Activated T-cell treated with anti-CD3 and anti-CD28 coated beads, Interleukin-2, amount 50 U/mL, for 4 hours (primary cell): ENCODE data around the gene PMEPA1. TPM values are rescaled to one million over a fixed set of nuclear protein-coding genes. Genes with fewer than 3 reads are reported as not detected.

ENCODE experiments used
- ATAC-seq, 2 donors: fragments of 200-7000 bp; cut with Tn5 transposase; one replicate each; pipeline ENCODE4 v1.10.0; 2021
- DNase-seq: peaks from one replicate; pipeline ENCODE4 v3.0.0-alpha.2; 2020
- H3K27me3 Mint-ChIP-seq: one replicate; pipeline ENCODE4 v1.8.0; 2021; ENCODE audit warnings: low read depth, mixed read lengths
- H3K36me3 Mint-ChIP-seq: one replicate; pipeline ENCODE4 v1.8.0; 2022; ENCODE audit warnings: mixed read lengths; ENCODE audit not compliant: insufficient read depth
- H3K4me1 Mint-ChIP-seq: one replicate; pipeline ENCODE4 v1.8.0; 2021; ENCODE audit warnings: low read depth, mixed read lengths
- H3K4me3 Mint-ChIP-seq: one replicate; pipeline ENCODE4 v1.8.0; 2021; ENCODE audit warnings: mild to moderate bottlenecking, moderate library complexity, mixed read lengths
- H3K9me3 Mint-ChIP-seq: one replicate; pipeline ENCODE4 v1.8.0; 2021; ENCODE audit warnings: mixed read lengths
- total RNA-seq, 3 donors: library from RNA; stranded (reverse); gene quantifications; one replicate each; pipeline ENCODE4 v1.2.1, GENCODE V29; 2021

The PMEPA1 gene
- total RNA-seq = 1 to 10 TPM; 4.3 to 7.4 (median 5.6) TPM

GRCh38 chr20:57709823-57710799, at the start of gene PMEPA1:
Gene PMEPA1, minus strand, starts transcription at chr20:57710015. Its CDS starts 433 bp downstream, at chr20:57709582.
- peaks cover 45% of the 10 kb centered on the region for H3K4me1 Mint-ChIP-seq
- DNase-seq = peak; percentile 95
- peaks cover 2% of the 10 kb centered on the region for H3K27me3 Mint-ChIP-seq
- H3K36me3 Mint-ChIP-seq = no peaks in the 10 kb centered on the region
- peak within 1 kb of the TSS; percentile 90 for H3K4me3 Mint-ChIP-seq
- no peaks in the 10 kb centered on the region for H3K9me3 Mint-ChIP-seq
- ATAC-seq = peak; percentile 89

- Mint-ChIP-seq H3K36me3 (no peaks in the 10 kb centered on the region), H3K4me3 (no peak overlapping the region), H3K4me1 (no peaks in the 10 kb centered on the region), H3K9me3 (peaks cover 3% of the 10 kb centered on the region), H3K27me3 (peaks cover 23% of the 10 kb centered on the region)
- no peak for ATAC-seq
- no peak for DNase-seq
Measured at GRCh38 chr20:57757767-57758166, 48.0 kb upstream of the PMEPA1 start.

GRCh38 chr20:57756921-57757320, 47.1 kb upstream of the PMEPA1 start:
- H3K4me1 Mint-ChIP-seq = no peaks in the 10 kb centered on the region
- no peak overlapping the region for H3K4me3 Mint-ChIP-seq
- no peaks in the 10 kb centered on the region for H3K36me3 Mint-ChIP-seq
- H3K9me3 Mint-ChIP-seq = peaks cover 3% of the 10 kb centered on the region
- H3K27me3 Mint-ChIP-seq = peaks cover 16% of the 10 kb centered on the region
- no peak for ATAC-seq
- DNase-seq = no peak

- DNase-seq (no peak), ATAC-seq (no peak)
- no peak overlapping the region for H3K4me3 Mint-ChIP-seq
- peaks cover 3% of the 10 kb centered on the region for H3K9me3 Mint-ChIP-seq
- no peaks in the 10 kb centered on the region for H3K36me3 Mint-ChIP-seq
- H3K27me3 Mint-ChIP-seq = peaks cover 16% of the 10 kb centered on the region
- H3K4me1 Mint-ChIP-seq = no peaks in the 10 kb centered on the region
Measured at GRCh38 chr20:57756213-57756612, 46.4 kb upstream of the PMEPA1 start.

GRCh38 chr20:57755609-57756008, 45.8 kb upstream of the PMEPA1 start:
- DNase-seq = no peak
- Mint-ChIP-seq H3K36me3 (no peaks in the 10 kb centered on the region), H3K4me3 (no peak overlapping the region), H3K27me3 (peaks cover 16% of the 10 kb centered on the region), H3K4me1 (no peaks in the 10 kb centered on the region), H3K9me3 (peaks cover 3% of the 10 kb centered on the region)
- ATAC-seq = no peak

- no peaks in the 10 kb centered on the region for H3K36me3 Mint-ChIP-seq
- peaks cover 24% of the 10 kb centered on the region for H3K27me3 Mint-ChIP-seq
- ATAC-seq = no peak
Measured at GRCh38 chr20:57754190-57754589, 44.4 kb upstream of the PMEPA1 start.

GRCh38 chr20:57753332-57754164, 43.7 kb upstream of the PMEPA1 start:
- ATAC-seq = no peak
- peaks cover 3% of the 10 kb centered on the region for H3K9me3 Mint-ChIP-seq
- peaks cover 9% of the 10 kb centered on the region for H3K4me1 Mint-ChIP-seq
- no peaks in the 10 kb centered on the region for H3K36me3 Mint-ChIP-seq
- no peak for DNase-seq
- H3K27me3 Mint-ChIP-seq = peaks cover 25% of the 10 kb centered on the region
- no peak overlapping the region for H3K4me3 Mint-ChIP-seq

More at GRCh38 chr20:57754190-57754589, 44.4 kb upstream of the PMEPA1 start:
- peaks cover 3% of the 10 kb centered on the region for H3K4me1 Mint-ChIP-seq
- no peak overlapping the region for H3K4me3 Mint-ChIP-seq
- DNase-seq = no peak
- H3K9me3 Mint-ChIP-seq = peaks cover 3% of the 10 kb centered on the region

GRCh38 chr20:57751411-57751810, 41.6 kb upstream of the PMEPA1 start:
- Mint-ChIP-seq H3K36me3 (no peaks in the 10 kb centered on the region), H3K4me3 (no peak overlapping the region), H3K27me3 (peaks cover 29% of the 10 kb centered on the region), H3K4me1 (peaks cover 13% of the 10 kb centered on the region), H3K9me3 (no peaks in the 10 kb centered on the region)
- DNase-seq = no peak
- ATAC-seq = no peak

- no peak for DNase-seq
- Mint-ChIP-seq H3K4me3 (no peak overlapping the region), H3K4me1 (peaks cover 13% of the 10 kb centered on the region), H3K36me3 (no peaks in the 10 kb centered on the region), H3K9me3 (no peaks in the 10 kb centered on the region), H3K27me3 (peaks cover 20% of the 10 kb centered on the region)
- no peak for ATAC-seq
Measured at GRCh38 chr20:57749869-57750268, 40.1 kb upstream of the PMEPA1 start.

- peaks cover 17% of the 10 kb centered on the region for H3K27me3 Mint-ChIP-seq
- H3K4me1 Mint-ChIP-seq = peaks cover 13% of the 10 kb centered on the region
- H3K36me3 Mint-ChIP-seq = no peaks in the 10 kb centered on the region
- no peaks in the 10 kb centered on the region for H3K9me3 Mint-ChIP-seq
- peak overlapping the region; percentile 70 for H3K4me3 Mint-ChIP-seq
- no peak for DNase-seq
- ATAC-seq = peak; percentile 22 to 49
Measured at GRCh38 chr20:57749131-57749690, 39.4 kb upstream of the PMEPA1 start.

- Mint-ChIP-seq H3K36me3 (no peaks in the 10 kb centered on the region), H3K4me1 (peaks cover 13% of the 10 kb centered on the region), H3K9me3 (no peaks in the 10 kb centered on the region), H3K4me3 (peak overlapping the region; percentile 70), H3K27me3 (peaks cover 15% of the 10 kb centered on the region)
- DNase-seq (peak; percentile 58), ATAC-seq (peak; percentile 81 to 84)
Measured at GRCh38 chr20:57748601-57749130, 38.9 kb upstream of the PMEPA1 start.

- H3K9me3 Mint-ChIP-seq = no peaks in the 10 kb centered on the region
- no peak for ATAC-seq
- DNase-seq = no peak
- no peaks in the 10 kb centered on the region for H3K36me3 Mint-ChIP-seq
- H3K4me1 Mint-ChIP-seq = peaks cover 13% of the 10 kb centered on the region
- H3K4me3 Mint-ChIP-seq = no peak overlapping the region
- peaks cover 13% of the 10 kb centered on the region for H3K27me3 Mint-ChIP-seq
Measured at GRCh38 chr20:57747861-57748481, 38.2 kb upstream of the PMEPA1 start.

- H3K27me3 Mint-ChIP-seq = peaks cover 17% of the 10 kb centered on the region
- ATAC-seq = no peak
- peaks cover 13% of the 10 kb centered on the region for H3K4me1 Mint-ChIP-seq
- no peaks in the 10 kb centered on the region for H3K9me3 Mint-ChIP-seq
- H3K4me3 Mint-ChIP-seq = no peak overlapping the region
- no peaks in the 10 kb centered on the region for H3K36me3 Mint-ChIP-seq
- DNase-seq = no peak
Measured at GRCh38 chr20:57746832-57747404, 37.1 kb upstream of the PMEPA1 start.
